HG03159 (cell line): ENCODE measurements around the gene TSGA10IP.

Experiments
- ATAC-seq: cut with Tn5 transposase; IDR thresholded peaks from one replicate; pipeline ENCODE4 v1.9.1; 2021; ENCODE audit warnings: mild to moderate bottlenecking, moderate library complexity; ENCODE audit not compliant: unreplicated experiment

Gene TSGA10IP

DNA sequence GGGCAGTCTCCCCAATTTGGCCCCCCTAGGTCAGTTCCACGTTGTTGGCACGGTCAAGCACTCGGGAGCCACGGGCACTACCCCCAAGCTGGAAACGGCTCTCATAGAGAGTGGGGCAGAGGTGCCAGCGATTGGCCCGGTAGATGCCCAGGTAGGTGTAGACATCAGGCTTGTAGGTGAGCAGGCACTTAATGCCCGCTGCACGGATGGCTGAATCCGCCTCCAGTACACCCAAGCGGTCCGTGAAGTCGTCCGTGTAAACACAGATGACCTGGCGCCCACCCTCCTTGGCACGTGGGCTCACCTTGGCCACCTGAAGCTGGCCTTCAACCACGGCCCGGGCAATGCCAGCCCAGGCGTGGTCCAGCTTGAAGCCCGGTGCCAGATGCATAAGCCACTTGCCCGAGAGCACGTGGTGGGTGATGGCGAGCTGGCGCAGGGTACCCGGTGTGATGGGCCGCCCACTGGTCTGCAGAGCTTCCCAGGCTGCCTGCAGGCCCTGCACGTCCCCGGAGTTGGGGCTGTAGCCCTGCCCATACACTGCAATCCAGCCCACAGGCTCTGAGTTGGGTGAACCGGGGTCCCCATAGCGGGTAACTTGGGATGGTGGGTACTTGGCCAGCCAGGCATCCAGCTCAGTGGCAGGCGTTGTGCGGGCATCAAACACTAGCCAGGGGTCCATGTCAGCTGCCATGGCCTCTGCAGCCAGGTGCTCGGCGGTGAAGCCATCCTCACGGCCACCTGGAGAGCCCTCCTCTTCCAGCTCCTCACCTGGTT lies 27.7 kb upstream of the TSGA10IP start:
- no peak for ATAC-seq

DNA sequence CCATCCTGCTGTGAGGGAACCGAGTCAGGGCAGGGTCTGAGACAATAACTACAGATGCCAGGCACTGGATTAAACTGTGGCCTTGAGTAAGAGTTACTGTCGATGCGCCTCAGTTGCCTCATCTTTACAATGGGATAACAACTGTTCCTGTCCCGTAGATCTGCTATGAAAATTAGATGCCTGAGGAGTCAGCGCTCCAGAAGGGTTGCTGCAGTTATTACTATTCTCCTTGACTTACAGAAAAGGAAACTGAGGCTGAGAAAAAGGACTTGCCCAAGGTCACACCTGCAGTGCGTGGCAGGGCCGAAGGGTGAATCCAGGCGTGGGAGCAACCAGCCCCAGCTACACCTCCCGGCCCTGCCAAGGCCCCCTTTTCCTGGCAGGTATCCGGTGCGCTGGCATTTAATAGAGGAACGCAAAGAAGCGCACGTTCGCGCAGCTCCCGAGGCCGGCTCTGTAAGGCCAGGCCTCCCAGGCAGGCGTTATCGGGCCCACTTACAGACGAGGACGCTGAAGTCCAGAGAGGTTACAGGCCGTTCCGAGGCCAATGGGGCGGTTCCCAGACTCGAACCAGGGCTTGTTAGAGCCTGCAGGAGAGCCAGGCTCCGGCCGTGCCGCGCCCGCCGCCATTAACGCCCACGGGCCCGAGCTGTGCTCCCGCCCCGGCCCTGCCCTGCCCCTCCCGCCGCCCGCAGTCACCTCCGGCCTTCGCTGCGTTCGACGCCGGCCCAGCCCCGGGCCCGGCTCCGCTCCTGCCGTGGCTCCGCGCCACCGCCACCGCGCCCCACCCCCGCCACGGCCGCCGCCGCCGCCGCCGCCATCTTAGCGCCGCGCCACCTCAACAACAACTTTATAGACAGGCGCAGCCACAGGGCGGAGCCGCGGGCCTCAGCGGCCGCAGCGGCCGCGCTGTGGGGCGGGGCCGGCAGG lies 26.8 kb upstream of the TSGA10IP start, which contains the start of gene C11orf68:
Gene C11orf68 (minus strand): TSS at position 852 of the 930 bp plus-strand sequence. CDS start 31 bp downstream, at position 821.
- peak; percentile 51 for ATAC-seq

DNA sequence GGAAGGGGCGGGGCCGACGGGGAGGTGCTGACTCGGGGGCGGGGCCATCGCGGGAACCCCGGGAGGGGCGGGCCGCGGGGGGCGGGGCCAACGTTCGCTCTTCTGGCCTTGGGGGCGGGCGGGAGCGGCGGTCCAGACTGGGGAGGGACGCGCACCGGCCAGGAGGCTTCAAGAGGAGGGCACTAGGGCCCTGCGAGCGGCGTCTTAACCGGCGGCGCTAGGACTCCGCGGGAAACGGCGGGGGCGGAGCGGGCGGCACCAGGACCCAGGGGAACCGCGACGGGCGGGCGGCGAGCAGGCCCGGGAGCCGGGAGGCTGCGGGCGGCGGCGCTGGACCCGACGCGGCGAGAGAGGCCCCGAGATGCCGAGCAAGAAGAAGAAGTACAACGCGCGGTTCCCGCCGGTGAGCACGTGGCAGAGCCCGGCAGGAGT lies 26.1 kb upstream of the TSGA10IP start, which contains the start of gene DRAP1:
Gene DRAP1 (plus strand): TSS at position 286 of the 432 bp plus-strand sequence. CDS start 76 bp downstream, at position 362.
- peak; percentile 80 for ATAC-seq

DNA sequence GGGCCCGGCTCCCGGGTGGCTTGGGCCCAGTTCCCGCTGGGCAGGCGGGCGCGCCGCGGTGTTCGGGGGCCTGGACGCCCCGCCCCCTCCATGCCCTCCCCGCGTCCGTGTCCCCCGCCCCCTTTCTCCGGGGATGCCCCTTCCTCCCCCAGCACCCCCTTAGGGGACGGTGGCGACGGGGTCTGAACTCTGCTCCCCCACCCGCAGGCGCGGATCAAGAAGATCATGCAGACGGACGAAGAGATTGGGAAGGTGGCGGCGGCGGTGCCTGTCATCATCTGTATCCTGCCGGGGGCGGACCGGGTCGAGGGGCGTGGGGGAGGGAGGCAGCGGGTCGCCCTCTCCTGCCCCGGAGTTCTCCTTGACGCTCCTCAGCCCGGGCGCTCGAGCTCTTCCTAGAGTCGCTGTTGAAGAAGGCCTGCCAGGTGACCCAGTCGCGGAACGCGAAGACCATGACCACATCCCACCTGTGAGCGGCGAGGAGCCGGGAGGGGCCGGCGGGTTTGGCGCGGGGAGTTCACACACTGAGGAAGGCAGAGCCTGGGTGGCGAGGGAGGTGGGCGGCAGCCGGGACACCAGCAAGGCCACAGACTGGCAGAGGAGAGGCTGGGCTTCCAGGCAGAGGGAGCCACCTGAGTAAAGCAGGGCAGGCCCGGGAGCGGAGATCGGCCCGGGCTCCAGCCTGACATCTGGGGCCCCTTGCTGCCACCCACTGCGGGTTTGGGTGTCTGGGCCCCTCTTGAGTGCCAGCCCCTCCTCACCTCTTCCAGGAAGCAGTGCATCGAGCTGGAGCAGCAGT lies 25.5 kb upstream of the TSGA10IP start:
- ATAC-seq: peak; percentile 32

DNA sequence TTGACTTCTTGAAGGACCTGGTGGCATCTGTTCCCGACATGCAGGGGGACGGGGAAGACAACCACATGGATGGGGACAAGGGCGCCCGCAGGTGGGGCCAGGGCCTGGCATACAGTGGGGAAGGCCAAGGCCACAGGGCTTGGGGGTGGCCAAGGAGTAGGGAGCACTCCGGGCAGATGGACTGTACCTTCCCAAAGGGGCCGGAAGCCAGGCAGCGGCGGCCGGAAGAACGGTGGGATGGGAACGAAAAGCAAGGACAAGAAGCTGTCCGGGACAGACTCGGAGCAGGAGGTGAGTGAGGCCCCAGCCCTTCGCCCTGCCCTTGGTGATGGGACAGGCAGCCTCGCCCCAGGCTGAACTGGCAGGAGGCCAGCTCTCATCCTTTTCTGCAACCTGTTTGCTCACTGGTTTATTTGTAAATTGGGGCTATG lies 24.9 kb upstream of the TSGA10IP start:
- no peak for ATAC-seq

DNA sequence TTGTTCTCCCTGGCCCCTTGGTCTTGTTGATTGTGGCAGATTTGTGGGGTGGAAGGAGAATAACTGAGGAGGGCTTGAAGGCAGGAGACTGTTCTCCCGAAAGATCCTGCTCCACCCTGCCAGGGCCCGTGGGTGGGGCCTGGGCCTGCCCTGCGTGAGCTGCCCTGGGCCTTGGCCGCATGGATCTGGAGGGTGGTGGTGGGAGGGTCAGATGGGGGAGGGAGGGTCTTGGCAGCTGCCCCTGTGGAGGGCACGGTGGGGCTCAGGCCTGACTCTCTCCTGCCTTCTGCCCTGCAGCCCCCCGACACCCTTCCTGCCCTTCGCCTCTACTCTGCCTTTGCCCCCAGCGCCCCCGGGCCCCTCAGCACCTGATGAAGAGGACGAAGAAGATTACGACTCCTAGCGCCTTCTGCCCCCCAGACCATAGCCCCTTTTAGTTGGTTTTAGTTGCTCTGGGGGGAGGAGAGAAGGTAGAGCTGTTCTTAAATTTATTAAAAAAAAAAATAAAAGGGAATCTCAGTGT lies 24.2 kb upstream of the TSGA10IP start:
- ATAC-seq: no peak

DNA sequence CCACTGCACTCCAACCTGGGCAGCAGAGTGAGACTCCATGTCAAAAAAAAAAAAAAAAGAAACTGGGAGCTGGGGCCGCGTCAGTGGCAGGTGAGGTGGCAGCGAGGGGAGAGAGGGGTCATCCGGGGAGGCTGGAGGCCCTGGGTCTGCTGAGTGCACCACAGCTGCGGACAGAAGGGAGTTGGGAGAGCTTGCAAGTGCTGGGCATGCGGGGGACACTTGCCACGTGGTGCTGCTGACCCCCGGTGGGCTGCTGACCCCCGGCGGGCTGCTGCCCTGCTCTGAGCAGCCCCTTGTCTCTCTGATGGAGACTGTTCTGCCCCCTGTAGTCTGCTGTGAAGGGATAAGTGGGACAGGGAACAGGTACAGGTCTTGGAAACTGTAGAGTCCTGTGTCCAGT lies 23.4 kb upstream of the TSGA10IP start:
- no peak for ATAC-seq

DNA sequence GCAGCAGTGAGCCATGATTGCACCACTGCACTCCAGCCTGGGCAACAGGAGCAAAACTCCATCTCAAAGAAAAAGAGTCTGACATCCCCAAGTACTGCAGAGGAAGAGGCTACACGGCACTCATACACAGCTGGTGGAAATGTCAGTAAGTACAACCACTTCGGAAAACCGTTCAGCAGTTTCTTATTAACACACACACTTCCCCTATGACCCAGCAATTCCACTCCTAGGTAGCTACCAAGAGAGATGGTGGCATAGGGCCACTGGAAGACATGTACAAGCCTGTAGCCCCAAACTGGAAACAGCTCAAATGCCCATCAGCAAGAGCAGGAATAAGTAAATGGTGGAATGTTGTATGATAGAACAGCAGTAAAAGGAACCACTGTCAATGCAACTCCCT lies 22.7 kb upstream of the TSGA10IP start:
- no peak for ATAC-seq

DNA sequence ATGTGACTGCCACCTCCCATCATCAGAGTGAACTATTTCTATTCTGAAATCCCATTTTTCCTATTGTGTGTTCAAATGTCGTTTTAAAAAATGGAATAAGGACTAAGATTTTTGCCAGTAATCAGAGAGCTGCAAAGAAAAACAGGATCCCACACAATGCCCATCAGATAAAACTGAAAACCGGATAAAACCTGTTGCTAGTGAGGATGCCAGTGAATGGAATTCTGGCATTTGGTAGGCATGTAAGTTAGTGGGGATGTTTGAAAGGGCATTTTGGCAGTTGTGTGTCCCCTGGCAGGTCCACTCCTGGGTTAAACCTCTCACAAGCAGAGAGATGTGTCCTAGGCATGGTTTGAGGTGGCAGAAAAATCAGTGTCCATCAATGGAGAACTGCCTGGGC lies 19.9 kb upstream of the TSGA10IP start:
- no peak for ATAC-seq

DNA sequence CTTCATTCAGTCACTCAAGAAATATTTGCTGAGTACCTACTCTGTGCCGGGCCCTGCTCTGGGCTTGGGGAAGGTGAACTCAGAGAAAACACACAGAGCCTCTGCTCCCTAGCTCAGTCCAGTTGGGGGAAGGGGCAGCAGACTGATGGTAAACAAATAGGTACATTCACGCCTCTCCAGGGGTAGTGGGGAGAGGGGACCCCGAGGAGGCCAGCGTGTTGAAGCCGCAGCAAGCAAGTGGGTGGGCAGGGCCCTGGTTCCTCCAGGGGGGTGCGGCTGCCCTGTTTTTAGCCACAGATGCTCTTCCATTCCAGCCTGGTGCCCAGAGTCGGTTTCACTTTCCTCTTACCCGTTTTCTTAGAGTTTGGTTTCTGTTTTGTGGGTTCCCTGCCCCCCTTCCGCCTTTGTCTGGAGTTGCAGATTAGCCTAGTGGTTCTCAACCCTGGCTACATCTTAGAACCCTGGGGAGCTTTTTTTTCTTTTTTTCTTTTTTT lies 17.3 kb upstream of the TSGA10IP start:
- ATAC-seq: peak; percentile 76

DNA sequence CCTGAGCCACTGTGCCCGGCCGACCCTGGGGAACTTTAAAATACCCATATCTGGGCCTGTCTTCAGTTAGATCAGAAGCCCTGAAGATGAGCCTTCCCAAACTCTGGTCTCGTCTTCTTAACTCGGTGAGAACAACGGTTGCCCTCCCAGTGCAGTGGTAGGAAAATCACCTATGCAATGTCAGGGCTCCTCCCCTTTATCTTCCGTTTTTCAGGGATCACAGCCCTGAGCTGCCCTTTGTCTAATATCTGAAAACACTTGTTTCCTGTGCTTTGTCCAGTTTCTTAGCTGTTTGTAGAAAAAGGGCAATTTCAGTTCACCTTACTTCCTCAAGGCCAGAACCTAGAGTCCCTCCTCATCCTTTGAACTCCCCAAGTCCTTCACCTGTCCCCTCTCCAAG lies 16.6 kb upstream of the TSGA10IP start:
- ATAC-seq: peak; percentile 10

DNA sequence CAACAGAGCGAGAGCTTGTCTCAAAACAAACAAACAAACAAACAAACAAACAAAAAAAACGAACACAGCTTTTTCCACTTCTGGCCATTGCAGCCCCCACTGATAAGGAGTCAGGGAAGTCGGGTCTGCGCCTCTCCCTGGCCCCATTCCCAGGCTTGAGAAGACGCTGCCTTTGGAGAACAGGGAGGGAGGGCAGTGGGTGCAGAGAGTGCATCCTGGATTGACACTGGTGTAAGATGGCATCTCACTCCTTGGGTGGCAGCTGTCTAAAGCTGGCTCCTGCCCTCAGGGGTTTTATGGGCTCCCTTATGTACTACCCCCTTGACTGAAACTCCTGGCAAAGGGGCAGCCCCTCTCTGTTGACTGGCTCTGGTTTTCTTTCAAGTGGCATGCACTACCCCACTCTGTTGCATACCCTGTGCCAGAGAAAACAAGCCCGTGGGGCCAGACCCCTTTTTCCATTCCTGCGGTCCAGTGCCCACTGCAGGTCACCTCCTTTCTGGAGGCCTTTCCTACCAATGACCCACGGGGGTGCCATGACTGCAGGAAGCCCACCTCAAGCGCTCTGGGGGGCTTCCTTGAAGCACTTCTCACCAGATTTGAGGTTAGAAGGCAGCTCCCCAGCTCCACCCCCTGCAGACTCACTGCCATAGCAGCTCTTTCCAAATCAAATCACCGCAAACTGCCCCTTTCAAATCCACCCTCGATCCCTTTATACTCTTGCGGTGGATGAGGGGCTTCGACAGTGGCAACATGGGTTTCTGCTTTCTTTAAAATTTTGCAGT lies 13.3 kb upstream of the TSGA10IP start:
- no peak for ATAC-seq

DNA sequence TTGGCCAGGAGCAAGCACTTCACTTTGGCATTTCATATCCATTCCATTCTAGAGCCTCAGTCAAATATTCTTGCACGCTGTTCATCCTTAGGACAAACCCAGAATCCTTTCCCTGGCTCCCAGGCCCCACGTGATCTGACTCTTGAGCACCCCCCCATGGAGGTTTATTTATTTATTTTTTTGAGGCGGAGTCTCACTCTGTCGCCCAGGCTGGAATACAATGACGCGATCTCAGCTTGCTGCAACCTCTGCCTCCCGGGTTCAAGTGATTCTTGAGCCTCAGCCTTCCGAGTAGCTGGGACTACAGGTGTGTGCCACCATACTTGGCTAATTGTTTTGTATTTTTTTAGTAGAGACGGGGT lies 12.7 kb upstream of the TSGA10IP start:
- no peak for ATAC-seq

DNA sequence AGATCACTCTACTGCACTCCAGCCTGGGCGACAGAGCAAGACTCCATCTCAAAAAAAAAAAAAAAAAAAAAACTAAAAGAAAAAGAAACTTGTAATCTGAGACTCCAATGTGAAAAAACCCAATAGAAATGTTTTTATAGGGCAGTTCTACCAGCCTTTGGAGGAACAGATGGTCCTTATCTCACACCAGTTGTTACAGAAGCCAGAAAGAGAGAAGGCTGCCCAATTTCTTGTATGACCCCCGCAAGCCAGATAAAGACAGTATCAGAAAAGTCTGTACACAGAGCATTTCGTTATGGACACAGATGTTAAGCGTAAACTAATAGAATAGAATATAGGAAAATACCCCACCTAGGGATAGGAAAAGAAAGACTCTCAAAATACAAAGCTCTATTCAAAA lies 11.3 kb upstream of the TSGA10IP start:
- no peak for ATAC-seq

DNA sequence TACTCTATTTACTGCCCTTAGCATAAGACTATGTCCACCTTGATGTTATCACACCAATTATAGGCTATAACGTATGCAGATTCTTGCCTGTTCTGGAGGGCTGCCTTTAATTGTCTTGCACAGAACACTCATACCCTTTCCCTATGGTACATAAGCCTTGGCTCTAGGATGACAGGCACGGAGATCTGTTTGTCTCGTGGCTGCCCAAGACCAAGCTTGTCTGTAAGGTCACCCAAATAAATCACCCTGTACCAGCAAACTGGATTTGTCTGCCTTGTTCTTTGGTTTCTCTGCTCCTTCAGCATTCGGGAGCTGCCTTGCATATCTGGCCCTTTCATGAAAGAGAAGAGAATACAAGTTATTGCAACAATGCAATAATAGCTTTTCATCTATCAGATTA lies 7.5 kb upstream of the TSGA10IP start:
- ATAC-seq: no peak

DNA sequence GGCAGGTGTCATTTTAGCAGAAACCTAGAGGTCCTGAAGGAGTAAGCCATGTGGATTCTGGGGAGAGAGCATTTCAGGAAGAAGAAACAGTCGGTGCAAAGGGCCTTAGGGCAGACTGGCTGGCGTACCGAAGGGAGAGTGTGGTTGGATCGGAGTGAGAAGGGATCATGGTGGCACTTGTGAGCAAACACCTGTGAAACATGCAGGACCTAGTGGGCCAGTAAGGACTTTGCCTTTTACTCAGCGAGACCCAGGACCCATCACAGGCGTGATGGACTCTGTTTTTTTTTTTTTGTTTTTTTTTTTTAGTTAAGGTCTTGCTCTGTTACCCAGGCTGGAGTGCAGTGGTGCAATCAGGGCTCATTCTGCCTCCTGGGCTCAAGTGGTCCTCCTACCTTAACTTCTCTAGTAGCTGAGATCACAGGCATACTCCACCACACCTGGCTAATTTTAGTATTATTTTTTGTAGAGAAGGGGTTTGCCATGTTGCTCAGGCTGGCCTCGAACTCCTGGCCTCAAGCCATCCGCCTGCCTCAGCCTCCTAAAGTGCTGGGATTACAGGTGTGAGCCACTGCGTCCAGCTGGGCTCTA lies 3.5 kb upstream of the TSGA10IP start:
- ATAC-seq: no peak

DNA sequence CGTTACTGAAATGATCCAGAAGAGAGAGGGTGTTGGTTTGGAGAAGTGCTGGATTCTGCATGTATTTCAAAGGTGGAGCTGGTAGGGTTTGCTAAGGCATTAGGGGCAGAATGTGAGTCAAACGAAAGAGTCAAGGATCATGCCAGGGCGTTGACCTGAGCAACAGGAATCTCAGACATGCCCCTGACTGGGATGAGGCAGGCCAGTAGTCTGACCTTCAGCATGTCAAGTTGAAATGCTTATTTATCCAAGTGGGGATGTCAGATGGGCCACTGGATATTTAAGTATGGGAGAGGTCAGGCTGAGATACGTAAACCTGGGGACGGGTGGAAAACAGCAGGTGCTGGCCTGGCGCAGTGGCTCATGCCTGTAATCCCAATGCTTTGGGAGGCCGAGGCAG lies 2.7 kb upstream of the TSGA10IP start:
- no peak for ATAC-seq

DNA sequence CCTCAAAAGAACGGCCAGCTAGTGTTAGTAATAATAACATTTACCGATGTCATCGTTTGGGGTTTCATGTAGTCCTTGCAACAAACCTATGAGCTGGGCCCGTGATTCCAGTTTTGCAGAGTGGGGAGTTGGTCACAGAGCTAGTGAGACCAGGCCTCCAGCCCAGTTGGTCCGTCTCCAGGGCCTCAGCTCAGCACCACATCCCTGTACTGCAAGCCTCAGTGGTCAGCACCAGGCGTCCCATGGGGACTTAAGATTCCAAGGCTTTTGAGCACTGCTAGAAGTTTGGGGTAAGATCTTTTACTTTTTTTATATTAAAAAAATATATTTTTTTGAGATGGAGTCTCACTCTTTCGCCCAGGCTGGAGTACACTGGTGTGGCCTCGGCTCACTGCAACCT lies 1.1 kb upstream of the TSGA10IP start:
- ATAC-seq: no peak

DNA sequence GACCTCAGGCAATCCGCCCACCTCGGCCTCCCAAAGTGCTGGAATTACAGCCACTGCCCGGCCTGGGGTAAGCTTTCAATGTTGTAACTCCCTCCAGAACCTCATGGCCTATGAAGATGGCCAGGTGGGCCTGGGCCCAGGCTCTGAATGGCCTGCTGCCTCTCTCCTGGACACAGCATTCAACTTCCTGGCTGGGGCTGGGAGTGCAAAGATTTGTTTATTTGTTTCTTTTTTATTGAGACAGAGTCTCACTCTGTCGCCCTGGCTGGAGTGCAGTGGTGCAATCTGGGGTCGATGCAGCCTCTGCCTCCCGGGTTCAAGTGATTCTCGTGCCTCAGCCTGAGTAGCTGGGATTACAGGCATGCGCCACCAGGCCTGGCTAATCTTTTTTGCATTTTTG lies 513 bp upstream of the TSGA10IP start:
- no peak for ATAC-seq
